K562 (cell line): ENCODE results near the gene NGDN. TPM values are rescaled to one million over a fixed set of nuclear protein-coding genes. Genes with fewer than 3 reads are reported as not detected.

ENCODE experiments used
- ARID1B ChIP-seq: fragments of 450-650 bp; IDR thresholded peaks from 2 replicates; pipeline ENCODE4 v1.6.1; 2016; ENCODE audit warnings: antibody characterized with exemption, mild to moderate bottlenecking, inconsistent platforms
- CBFA2T2 ChIP-seq: fragments of 450-650 bp; conservative IDR thresholded peaks from 2 replicates; pipeline ENCODE4 v1.6.1; 2017; ENCODE audit warnings: mild to moderate bottlenecking
- CHD1 ChIP-seq: fragments of 200-600 bp; sonication (generic); IDR thresholded peaks from one replicate; pipeline ENCODE4 v1.6.1; 2012; ENCODE audit warnings: mild to moderate bottlenecking, moderate library complexity, low read length, inconsistent platforms
- ERF ChIP-seq: fragments of 450-650 bp; formaldehyde crosslinking; IDR thresholded peaks from 2 replicates; pipeline ENCODE4 v1.4.0; 2020; ENCODE audit warnings: mild to moderate bottlenecking, mixed read lengths
- ETV6 ChIP-seq, 3 experiments: fragments of 150-350 bp in 1 of 3; sonication (generic) in 1 of 3; formaldehyde crosslinking in 1 of 3; IDR thresholded peaks; 2 replicates each; pipeline versions ENCODE4 v1.6.1 to v1.8.0; 2014 to 2022; ENCODE audit warnings: borderline replicate concordance in 2 of 3, low read depth in 2 of 3, antibody characterized with exemption in 1 of 3, low read length in 1 of 3, mild to moderate bottlenecking in 1 of 3, missing genetic modification reagents in 1 of 3
- HNRNPUL1 ChIP-seq: fragments of 200-400 bp; formaldehyde crosslinking; IDR thresholded peaks from 2 replicates; pipeline ENCODE4 v1.6.1; 2017; ENCODE audit warnings: low read length
- MCM7 ChIP-seq, 2 experiments: fragments of 450-650 bp; IDR thresholded peaks; 2 replicates each; pipeline ENCODE4 v1.6.1; 2016 to 2018
- NFIC ChIP-seq: fragments of 450-650 bp; IDR thresholded peaks from 2 replicates; pipeline ENCODE4 v1.6.1; 2017; ENCODE audit warnings: mild to moderate bottlenecking, inconsistent platforms
- TCF3 ChIP-seq: sonication (generic); formaldehyde crosslinking; IDR thresholded peaks from 2 replicates; pipeline ENCODE4 v1.4.0; 2020; ENCODE audit warnings: mild to moderate bottlenecking, missing genetic modification reagents
- ZNF224 ChIP-seq: sonication (generic); formaldehyde crosslinking; IDR thresholded peaks from 2 replicates; pipeline ENCODE4 v1.8.0; 2022; ENCODE audit warnings: mild to moderate bottlenecking, missing genetic modification reagents
- polyA plus RNA-seq, 8 experiments: library from polyadenylated mRNA; depleted of rRNA in 4 of 8; stranded (reverse) in 5 of 8; unstranded in 3 of 8; fragments of >200 nt; fragmentation: Nextera tagmentation in 2 of 8; fragmentation: Illumina TruSeq in 1 of 8; extraction: Ambion mirVana in 2 of 8; extraction: Trizol in 1 of 8; gene quantifications; 2 replicates each; pipeline versions ENCODE4 v1.2.1 to v1.2.3, GENCODE V29; 2011 to 2014; ENCODE audit warnings: inconsistent platforms in 1 of 8, missing spikeins in 1 of 8
- total RNA-seq, 7 experiments: library from RNA; depleted of rRNA in 6 of 7; stranded (reverse); fragments of >200 nt in 6 of 7; fragmentation: Illumina TruSeq in 2 of 7; extraction: Trizol in 2 of 7; gene quantifications; 2 replicates each; pipeline versions ENCODE4 v1.2.1 to v1.2.3, GENCODE V29; 2011 to 2021; ENCODE audit warnings: low replicate concordance in 1 of 7
- TF ChIP-seq, protein P1 (sequence below): sonication (generic); formaldehyde crosslinking; IDR thresholded peaks from 2 replicates; pipeline ENCODE4 v1.4.0; 2020; ENCODE audit warnings: mild to moderate bottlenecking, missing genetic modification reagents
- TF ChIP-seq, protein P2 (sequence below), 2 experiments: fragments of 450-650 bp; IDR thresholded peaks; 2 replicates each; pipeline ENCODE4 v1.6.1; 2018; ENCODE audit warnings: mild to moderate bottlenecking in 2 of 2, low read depth in 1 of 2; ENCODE audit not compliant: partially characterized antibody in 2 of 2

NGDN gene
- total and polyA plus RNA-seq, 9 of the 15 experiments (the other 6 are each of a cell fraction or from before 2014, with no cell fraction given) = 42.9 to 195 (median 74.9) TPM

DNA sequence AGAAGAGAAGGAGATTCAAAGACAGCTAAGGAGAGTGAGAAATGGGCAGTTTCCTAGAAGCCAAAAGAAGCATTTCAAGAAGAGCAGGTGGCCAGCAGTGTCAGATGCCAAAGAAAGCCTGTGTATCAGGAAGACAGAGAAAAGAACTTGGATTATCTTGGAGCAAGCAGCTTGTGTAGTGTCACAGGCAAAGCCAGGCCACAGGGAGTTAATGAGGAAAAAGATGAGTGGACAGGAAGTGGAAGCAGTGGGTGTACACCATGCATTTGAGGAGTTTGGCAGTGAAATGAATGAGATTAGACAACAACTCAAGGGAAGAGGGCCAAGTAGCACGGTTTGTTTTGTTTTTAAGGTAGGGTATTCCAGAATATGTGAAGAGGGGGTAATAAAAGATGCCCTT is 28.4 kb upstream of the NGDN start (continued):
- TF ChIP-seq, protein P1, sequence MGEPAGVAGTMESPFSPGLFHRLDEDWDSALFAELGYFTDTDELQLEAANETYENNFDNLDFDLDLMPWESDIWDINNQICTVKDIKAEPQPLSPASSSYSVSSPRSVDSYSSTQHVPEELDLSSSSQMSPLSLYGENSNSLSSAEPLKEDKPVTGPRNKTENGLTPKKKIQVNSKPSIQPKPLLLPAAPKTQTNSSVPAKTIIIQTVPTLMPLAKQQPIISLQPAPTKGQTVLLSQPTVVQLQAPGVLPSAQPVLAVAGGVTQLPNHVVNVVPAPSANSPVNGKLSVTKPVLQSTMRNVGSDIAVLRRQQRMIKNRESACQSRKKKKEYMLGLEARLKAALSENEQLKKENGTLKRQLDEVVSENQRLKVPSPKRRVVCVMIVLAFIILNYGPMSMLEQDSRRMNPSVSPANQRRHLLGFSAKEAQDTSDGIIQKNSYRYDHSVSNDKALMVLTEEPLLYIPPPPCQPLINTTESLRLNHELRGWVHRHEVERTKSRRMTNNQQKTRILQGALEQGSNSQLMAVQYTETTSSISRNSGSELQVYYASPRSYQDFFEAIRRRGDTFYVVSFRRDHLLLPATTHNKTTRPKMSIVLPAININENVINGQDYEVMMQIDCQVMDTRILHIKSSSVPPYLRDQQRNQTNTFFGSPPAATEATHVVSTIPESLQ = no peak
- TF ChIP-seq ERF (no peak), CBFA2T2 (peak; percentile 67), MCM7 (IDR thresholded peaks at IDR 0.05) (no peak), ARID1B (peak; percentile 65), NFIC (peak; percentile 40; the same call in 1 of the 2 replicates), CHD1 (no peak), ETV6 (IDR thresholded peaks at IDR 0.05; ENCODE audit: borderline replicate concordance in 1 of 2, low read depth in 2 of 2, low read length in 1 of 2) (peak in 1 of 2 experiments; percentile 62; a peak in 1 of 4 replicates), ETV6 (CRISPR knock-in tag; IDR thresholded peaks at IDR 0.05; ENCODE audit: borderline replicate concordance) (no peak), TCF3 (CRISPR knock-in tag) (peak; percentile 64), ZNF224 (CRISPR knock-in tag) (no peak), HNRNPUL1 (no peak)
- TF ChIP-seq, protein P2, sequence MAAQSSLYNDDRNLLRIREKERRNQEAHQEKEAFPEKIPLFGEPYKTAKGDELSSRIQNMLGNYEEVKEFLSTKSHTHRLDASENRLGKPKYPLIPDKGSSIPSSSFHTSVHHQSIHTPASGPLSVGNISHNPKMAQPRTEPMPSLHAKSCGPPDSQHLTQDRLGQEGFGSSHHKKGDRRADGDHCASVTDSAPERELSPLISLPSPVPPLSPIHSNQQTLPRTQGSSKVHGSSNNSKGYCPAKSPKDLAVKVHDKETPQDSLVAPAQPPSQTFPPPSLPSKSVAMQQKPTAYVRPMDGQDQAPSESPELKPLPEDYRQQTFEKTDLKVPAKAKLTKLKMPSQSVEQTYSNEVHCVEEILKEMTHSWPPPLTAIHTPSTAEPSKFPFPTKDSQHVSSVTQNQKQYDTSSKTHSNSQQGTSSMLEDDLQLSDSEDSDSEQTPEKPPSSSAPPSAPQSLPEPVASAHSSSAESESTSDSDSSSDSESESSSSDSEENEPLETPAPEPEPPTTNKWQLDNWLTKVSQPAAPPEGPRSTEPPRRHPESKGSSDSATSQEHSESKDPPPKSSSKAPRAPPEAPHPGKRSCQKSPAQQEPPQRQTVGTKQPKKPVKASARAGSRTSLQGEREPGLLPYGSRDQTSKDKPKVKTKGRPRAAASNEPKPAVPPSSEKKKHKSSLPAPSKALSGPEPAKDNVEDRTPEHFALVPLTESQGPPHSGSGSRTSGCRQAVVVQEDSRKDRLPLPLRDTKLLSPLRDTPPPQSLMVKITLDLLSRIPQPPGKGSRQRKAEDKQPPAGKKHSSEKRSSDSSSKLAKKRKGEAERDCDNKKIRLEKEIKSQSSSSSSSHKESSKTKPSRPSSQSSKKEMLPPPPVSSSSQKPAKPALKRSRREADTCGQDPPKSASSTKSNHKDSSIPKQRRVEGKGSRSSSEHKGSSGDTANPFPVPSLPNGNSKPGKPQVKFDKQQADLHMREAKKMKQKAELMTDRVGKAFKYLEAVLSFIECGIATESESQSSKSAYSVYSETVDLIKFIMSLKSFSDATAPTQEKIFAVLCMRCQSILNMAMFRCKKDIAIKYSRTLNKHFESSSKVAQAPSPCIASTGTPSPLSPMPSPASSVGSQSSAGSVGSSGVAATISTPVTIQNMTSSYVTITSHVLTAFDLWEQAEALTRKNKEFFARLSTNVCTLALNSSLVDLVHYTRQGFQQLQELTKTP (IDR thresholded peaks at IDR 0.05; ENCODE audit: low read depth in 1 of 2, partially characterized antibody in 2 of 2) = no peak
